HCT116 (cell line): ENCODE results near the gene BNC2. TPM values are rescaled to one million over a fixed set of nuclear protein-coding genes. Genes with fewer than 3 reads are reported as not detected.

Experiments used
- ATAC-seq: fragments of 200-7000 bp; cut with Tn5 transposase; 2 replicates; pipeline ENCODE4 v1.9.1; 2020; ENCODE audit warnings: mild to moderate bottlenecking, moderate library complexity
- BruUV-seq: library from RNA; stranded (reverse); fragments of 400-500 nt; replicated peaks from 2 replicates; lab custom pipeline; 2021; lab: Mats Ljungman, UMichigan
- CTCF ChIA-PET: fragments of 300-600 bp; sonication (Branson Sonifier 250); formaldehyde crosslinking; loops from one replicate; lab custom pipeline; 2021; ENCODE audit warnings: antibody characterized with exemption; lab: Charles Lee
- POLR2A ChIA-PET: fragments of 300-600, 350-600 bp; sonication (Branson Sonifier 250); formaldehyde crosslinking; loops from one replicate; lab custom pipeline; 2021; ENCODE audit warnings: antibody characterized with exemption; lab: Charles Lee
- RAD21 ChIA-PET, 2 experiments: fragments of 300-600 bp; sonication (Branson Sonifier 250); formaldehyde crosslinking; loops; one replicate each; lab custom pipeline; 2023; ENCODE audit warnings: low total read pairs in 2 of 2; ENCODE audit not compliant: uncharacterized antibody in 2 of 2, unreplicated experiment in 2 of 2, low non-redundant PET in 1 of 2; lab: Charles Lee
- DNase-seq: peaks from one replicate; pipeline ENCODE4 v3.0.0-alpha.2; 2010; ENCODE audit warnings: low read depth, low spot score
- H2AFZ ChIP-seq: fragments of 200-600 bp; shearing (Covaris generic), sonication (generic); 2 replicates; pipeline ENCODE4 v1.6.1; 2017; ENCODE audit warnings: low read depth, mixed run types, mixed read lengths, antibody characterized with exemption, low read length; ENCODE audit not compliant: poor library complexity, severe bottlenecking
- H3K27ac ChIP-seq: 2 replicates; pipeline ENCODE4 v1.5.1; 2012; ENCODE audit warnings: low read depth, low read length
- H3K27me3 ChIP-seq: fragments of 200-600 bp; sonication (generic); 2 replicates; pipeline ENCODE4 v1.6.1; 2016; ENCODE audit warnings: mixed run types, low read length, mixed read lengths; ENCODE audit not compliant: insufficient read depth
- H3K36me3 ChIP-seq, 2 experiments: fragments of 200-500 bp in 1 of 2; fragments of 200-600 bp in 1 of 2; sonication (Bioruptor generic) in 1 of 2; sonication (generic) in 1 of 2; 2 replicates each; pipeline versions ENCODE4 v1.5.1 to v1.6.1; 2014 to 2016; ENCODE audit warnings: low read length in 2 of 2, inconsistent platforms in 1 of 2, mixed read lengths in 1 of 2, mixed run types in 1 of 2; ENCODE audit not compliant: insufficient read depth in 2 of 2, control insufficient read depth in 1 of 2
- H3K4me1 ChIP-seq, 2 experiments: fragments of 200-600 bp in 1 of 2; sonication (generic) in 1 of 2; 2 replicates each; pipeline versions ENCODE4 v1.5.1 to v1.6.1; 2012 to 2017; ENCODE audit warnings: low read length in 2 of 2, inconsistent platforms in 1 of 2, mild to moderate bottlenecking in 1 of 2, mixed read lengths in 1 of 2, mixed run types in 1 of 2, moderate library complexity in 1 of 2; ENCODE audit not compliant: insufficient read depth in 2 of 2, control insufficient read depth in 1 of 2
- H3K4me2 ChIP-seq: fragments of 200-600 bp; sonication (generic); 2 replicates; pipeline ENCODE4 v1.6.1; 2017; ENCODE audit warnings: mixed run types, low read length, mixed read lengths
- H3K4me3 ChIP-seq, 2 experiments: fragments of 200-600 bp in 1 of 2; sonication (generic) in 1 of 2; replicated peaks in 1 of 2; 2 replicates each; pipeline ENCODE4 v1.5.1; 2011 to 2016; ENCODE audit warnings: low read length in 2 of 2, control low read depth in 1 of 2, low read depth in 1 of 2, mild to moderate bottlenecking in 1 of 2, mixed read lengths in 1 of 2, mixed run types in 1 of 2
- H3K79me2 ChIP-seq: fragments of 200-600 bp; sonication (generic); 2 replicates; pipeline ENCODE4 v1.6.1; 2017; ENCODE audit warnings: mild to moderate bottlenecking, mixed run types, low read length, moderate library complexity, mixed read lengths; ENCODE audit not compliant: insufficient read depth
- H3K9ac ChIP-seq: fragments of 200-600 bp; sonication (generic); 2 replicates; pipeline ENCODE4 v1.6.1; 2016; ENCODE audit warnings: low read length, mixed read lengths
- H3K9me2 ChIP-seq: fragments of 200-600 bp; sonication (generic), shearing (Covaris generic); 2 replicates; pipeline ENCODE4 v1.6.1; 2017; ENCODE audit warnings: mixed run types, mild to moderate bottlenecking, moderate library complexity; ENCODE audit not compliant: insufficient read depth
- H3K9me3 ChIP-seq, 2 experiments: fragments of 200-500 bp in 1 of 2; fragments of 200-600 bp in 1 of 2; sonication (Bioruptor generic) in 1 of 2; sonication (generic) in 1 of 2; 2 replicates each; pipeline ENCODE4 v1.6.1; 2014 to 2017; ENCODE audit warnings: low read length in 2 of 2, mixed read lengths in 2 of 2, inconsistent platforms in 1 of 2, low read depth in 1 of 2, mild to moderate bottlenecking in 1 of 2, mixed run types in 1 of 2, moderate library complexity in 1 of 2; ENCODE audit not compliant: control insufficient read depth in 1 of 2, insufficient read depth in 1 of 2
- H4K20me1 ChIP-seq: fragments of 200-600 bp; sonication (generic), shearing (Covaris generic); 2 replicates; pipeline ENCODE4 v1.6.1; 2017; ENCODE audit warnings: mixed run types, mild to moderate bottlenecking, moderate library complexity; ENCODE audit not compliant: insufficient read depth
- CEBPB ChIP-seq: IDR thresholded peaks from 2 replicates; pipeline ENCODE4 v1.6.1; 2012; ENCODE audit warnings: low read depth
- CTCF ChIP-seq, 3 experiments: fragments of 200-600 bp in 1 of 3; sonication (generic) in 1 of 3; IDR thresholded peaks in 2 of 3; conservative IDR thresholded peaks in 1 of 3; 2 replicates each; pipeline ENCODE4 v1.5.1; 2012 to 2017; ENCODE audit warnings: low read depth in 2 of 3, low read length in 2 of 3, antibody characterized with exemption in 1 of 3, borderline replicate concordance in 1 of 3, control low read depth in 1 of 3, mild to moderate bottlenecking in 1 of 3, mixed read lengths in 1 of 3, mixed run types in 1 of 3, moderate library complexity in 1 of 3; ENCODE audit not compliant: insufficient read depth in 1 of 3
- EGR1 ChIP-seq: IDR thresholded peaks from 2 replicates; pipeline ENCODE4 v1.6.1; 2012; ENCODE audit warnings: low read depth
- ELF1 ChIP-seq: IDR thresholded peaks from 2 replicates; pipeline ENCODE4 v1.6.1; 2012; ENCODE audit warnings: low read depth, borderline replicate concordance
- EZH2 ChIP-seq: fragments of 200-600 bp; sonication (generic); IDR thresholded peaks from 2 replicates; pipeline ENCODE4 v1.6.1; 2017; ENCODE audit warnings: antibody characterized with exemption, mixed run types
- EZH2phosphoT487 ChIP-seq: fragments of 200-600 bp; IDR thresholded peaks from 2 replicates; pipeline ENCODE4 v1.6.1; 2018; ENCODE audit warnings: antibody characterized with exemption, borderline replicate concordance
- FOSL1 ChIP-seq: IDR thresholded peaks from 2 replicates; pipeline ENCODE4 v1.6.1; 2012; ENCODE audit warnings: low read depth
- JUND ChIP-seq: IDR thresholded peaks from 2 replicates; pipeline ENCODE4 v1.6.1; 2012
- POLR2A ChIP-seq: IDR thresholded peaks from 2 replicates; pipeline ENCODE4 v1.7.0; 2011; ENCODE audit warnings: borderline replicate concordance; ENCODE audit not compliant: insufficient read depth, insufficient read length; ENCODE audit errors: extremely low read depth
- POLR2AphosphoS5 ChIP-seq: IDR thresholded peaks from 2 replicates; pipeline ENCODE4 v1.6.1; 2011; ENCODE audit warnings: mild to moderate bottlenecking, low read depth, low read length, moderate library complexity
- RAD21 ChIP-seq: IDR thresholded peaks from 2 replicates; pipeline ENCODE4 v1.6.1; 2012; ENCODE audit warnings: low read depth, mild to moderate bottlenecking
- REST ChIP-seq: IDR thresholded peaks from 2 replicates; pipeline ENCODE4 v1.6.1; 2012; ENCODE audit warnings: low read depth
- SIN3A ChIP-seq: IDR thresholded peaks from 2 replicates; pipeline ENCODE4 v1.6.1; 2012; ENCODE audit warnings: low read depth
- SP1 ChIP-seq: IDR thresholded peaks from 2 replicates; pipeline ENCODE4 v1.6.1; 2012; ENCODE audit warnings: low read depth
- SRF ChIP-seq: IDR thresholded peaks from 2 replicates; pipeline ENCODE4 v1.6.1; 2012; ENCODE audit warnings: low read depth
- TCF7L2 ChIP-seq: IDR thresholded peaks from 2 replicates; pipeline ENCODE4 v1.7.0; 2011; ENCODE audit warnings: borderline replicate concordance, inconsistent platforms; ENCODE audit not compliant: insufficient read depth, insufficient read length; ENCODE audit errors: extremely low read depth
- ZFX ChIP-seq: fragments of 450-650 bp; IDR thresholded peaks from 2 replicates; pipeline ENCODE4 v1.6.1; 2017
- ZNF274 ChIP-seq: fragments of 200-500 bp; sonication (Bioruptor generic); IDR thresholded peaks from 2 replicates; pipeline ENCODE4 v1.6.1; 2014; ENCODE audit warnings: mild to moderate bottlenecking, low read depth, low read length, inconsistent platforms
- intact Hi-C: fragments of 100-400 bp; cut with micrococcal nuclease; formaldehyde crosslinking; loops from 2 replicates; pipeline ENCODE4 v1.10.0; 2022
- total RNA-seq: library from RNA; stranded (reverse); gene quantifications from one replicate; pipeline ENCODE4 v1.2.1, GENCODE V29; 2021; ENCODE audit not compliant: unreplicated experiment
- TF ChIP-seq, protein P1 (sequence below): IDR thresholded peaks from 2 replicates; pipeline ENCODE4 v1.6.1; 2012
- TF ChIP-seq, protein P2 (sequence below): IDR thresholded peaks from 2 replicates; pipeline ENCODE4 v1.6.1; 2012

Gene BNC2
- total RNA-seq, 1 experiment from 2014 or later = 0.37 TPM

DNA sequence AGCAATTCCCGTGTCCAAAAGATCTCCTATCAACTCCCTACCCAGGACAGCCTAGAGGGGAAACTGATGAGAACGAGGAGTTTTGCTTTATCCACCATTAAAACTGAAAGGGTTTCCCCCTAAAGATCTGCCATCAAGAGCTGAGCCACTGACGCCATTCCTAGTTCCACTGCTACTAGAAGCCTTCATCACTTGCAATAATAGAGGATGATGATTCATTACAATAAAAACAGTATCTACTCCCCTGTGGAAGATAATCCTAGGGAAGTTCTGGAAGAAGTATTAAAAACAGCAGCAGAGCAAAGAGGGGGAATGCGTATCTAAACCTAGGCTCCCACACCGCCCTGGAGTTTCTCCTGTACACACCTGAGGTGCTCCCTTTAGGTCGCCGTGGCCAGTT, 394.5 kb downstream of the BNC2 start:
- CTCF ChIA-PET = no interaction called here
- Histone ChIP-seq H3K9ac (no peak overlapping the region), H3K4me3 (no peak overlapping the region)

More for the DNA sequence above, 394.5 kb downstream of the BNC2 start:
- no TSS peak for BruUV-seq
- H3K36me3 ChIP-seq = no peaks in the 10 kb centered on the region
- no peak overlapping the region for H2AFZ ChIP-seq
- H3K9me3 ChIP-seq = no peaks in the 10 kb centered on the region
- TF ChIP-seq ELF1 (no peak), JUND (no peak), SRF (no peak), REST (no peak), SIN3A (no peak), POLR2AphosphoS5 (no peak), FOSL1 (no peak), EZH2 (no peak), EGR1 (no peak), ZFX (no peak), ZNF274 (no peak), POLR2A (no peak), SP1 (no peak), TCF7L2 (no peak), EZH2phosphoT487 (no peak), RAD21 (no peak), CTCF (IDR thresholded peaks at IDR 0.05 in 2 of 3, conservative IDR thresholded peaks at IDR 0.05 in 1 of 3; ENCODE audit: borderline replicate concordance in 1 of 3, insufficient read depth in 1 of 3, low read depth in 2 of 3, low read length in 2 of 3) (no peak), CEBPB (no peak)
- TF ChIP-seq, protein P1, sequence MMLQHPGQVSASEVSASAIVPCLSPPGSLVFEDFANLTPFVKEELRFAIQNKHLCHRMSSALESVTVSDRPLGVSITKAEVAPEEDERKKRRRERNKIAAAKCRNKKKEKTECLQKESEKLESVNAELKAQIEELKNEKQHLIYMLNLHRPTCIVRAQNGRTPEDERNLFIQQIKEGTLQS = no peak
- TF ChIP-seq, protein P2, sequence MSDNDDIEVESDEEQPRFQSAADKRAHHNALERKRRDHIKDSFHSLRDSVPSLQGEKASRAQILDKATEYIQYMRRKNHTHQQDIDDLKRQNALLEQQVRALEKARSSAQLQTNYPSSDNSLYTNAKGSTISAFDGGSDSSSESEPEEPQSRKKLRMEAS = no peak
- H3K27me3 ChIP-seq = no peaks in the 10 kb centered on the region
- no peak overlapping the region for H3K27ac ChIP-seq
- H4K20me1 ChIP-seq = no peaks in the 10 kb centered on the region
- H3K79me2 ChIP-seq = no peaks in the 10 kb centered on the region
- no peaks in the 10 kb centered on the region for H3K9me2 ChIP-seq
- DNase-seq (no peak), ATAC-seq (no peak)
- intact Hi-C loops = no loop called here
- RAD21 ChIA-PET = no interaction called here
- POLR2A ChIA-PET = no interaction called here
- H3K4me2 ChIP-seq = no peak overlapping the region
- H3K4me1 ChIP-seq = no peaks in the 10 kb centered on the region
